Left ventricle myocardium inferior (tissue), 1 donor: Measurements from ENCODE around the gene LRRC3C. TPM values are rescaled to one million over a fixed set of nuclear protein-coding genes. Genes with fewer than 3 reads are reported as not detected.

Source experiments
- DNase-seq: peaks from one replicate; pipeline ENCODE4 v3.0.0-alpha.2; 2020
- H3K27ac ChIP-seq: fragments of 200-600 bp; replicated peaks from 2 replicates; pipeline ENCODE4 v1.8.0; 2021
- H3K27me3 ChIP-seq: fragments of 200-600 bp; 2 replicates; pipeline ENCODE4 v1.8.0; 2021; ENCODE audit warnings: low read depth
- H3K36me3 ChIP-seq: fragments of 200-600 bp; 2 replicates; pipeline ENCODE4 v1.8.0; 2021
- H3K4me1 ChIP-seq: fragments of 200-600 bp; 2 replicates; pipeline ENCODE4 v1.8.0; 2021
- H3K4me3 ChIP-seq: fragments of 200-600 bp; 2 replicates; pipeline ENCODE4 v1.8.0; 2021; ENCODE audit warnings: mild to moderate bottlenecking, moderate library complexity
- H3K9me3 ChIP-seq: fragments of 200-600 bp; replicated peaks from 2 replicates; pipeline ENCODE4 v1.8.0; 2021
- CTCF ChIP-seq: fragments of 200-600 bp; IDR thresholded peaks from 2 replicates; pipeline ENCODE4 v1.8.0; 2021; ENCODE audit warnings: antibody characterized with exemption, mild to moderate bottlenecking, borderline replicate concordance
- intact Hi-C: fragments of 100-400 bp; cut with micrococcal nuclease; formaldehyde crosslinking; loops from one replicate; pipeline ENCODE4 v1.11.0; 2022
- total RNA-seq: library from RNA; stranded (reverse); fragmentation: NEBNext Ultra II Directional; extraction: Animal tissue kit (Norgen Biotek cat#: 25700); gene quantifications from one replicate; pipeline ENCODE4 v1.2.1, GENCODE V29; 2021
- donor health status: DM: no; HTN: yes; CAD: no; lungs with severe emphysema.

The LRRC3C gene
- total RNA-seq, 1 donor from 2014 or later: not detected

GRCh38 chr17:39937447-39937846 is 9.9 kb downstream of the LRRC3C start:
- no peak for DNase-seq
- Histone ChIP-seq H3K4me3 (no peak overlapping the region), H3K9me3 (no peaks in the 10 kb centered on the region), H3K27ac (no peak overlapping the region), H3K27me3 (no peaks in the 10 kb centered on the region), H3K36me3 (no peaks in the 10 kb centered on the region), H3K4me1 (peaks cover 43% of the 10 kb centered on the region)
- intact Hi-C loops: no loop called here
- TF ChIP-seq CTCF: no peak

DNA sequence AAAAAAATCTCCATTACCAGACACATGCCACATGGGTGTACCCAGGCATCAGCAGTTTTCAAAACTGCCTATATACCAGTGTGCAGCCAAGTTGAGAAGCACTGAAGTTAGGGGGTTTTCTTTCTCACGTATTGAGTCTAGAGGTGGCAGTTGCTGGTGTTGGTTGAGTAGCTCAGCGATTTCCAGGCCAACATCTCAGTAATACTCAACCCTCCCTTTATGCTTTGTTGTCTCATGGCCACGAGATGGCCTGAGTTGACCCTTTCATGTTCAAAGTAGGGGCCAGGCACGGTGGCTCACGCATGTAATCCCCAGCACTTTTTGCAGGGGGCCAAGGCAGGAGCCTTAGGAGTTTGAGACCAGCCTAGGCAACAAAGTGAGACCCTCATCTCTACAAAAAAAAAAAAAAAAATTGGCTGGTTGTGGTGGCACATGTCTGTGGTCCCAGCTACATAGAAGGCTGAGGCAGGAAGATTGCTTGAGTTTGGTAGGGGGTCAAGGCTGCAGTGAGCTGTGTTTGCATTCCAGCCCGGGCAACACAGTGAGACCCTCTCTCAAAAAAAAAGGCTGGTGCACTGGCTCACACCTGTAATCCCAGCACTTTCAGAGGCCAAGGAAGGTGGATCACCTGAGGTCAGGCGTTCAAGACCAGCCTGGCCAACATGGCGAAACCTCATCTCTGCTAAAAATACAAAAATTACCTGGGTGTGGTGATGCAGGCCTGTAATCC is 10.8 kb downstream of the LRRC3C start:
- Histone ChIP-seq H3K27ac (no peak overlapping the region), H3K9me3 (no peaks in the 10 kb centered on the region), H3K4me1 (peaks cover 42% of the 10 kb centered on the region), H3K4me3 (no peak overlapping the region), H3K27me3 (no peaks in the 10 kb centered on the region), H3K36me3 (no peaks in the 10 kb centered on the region)
- intact Hi-C loops: no loop called here
- no peak for DNase-seq
- no peak for TF ChIP-seq CTCF

GRCh38 chr17:39939106-39939505 is 11.6 kb downstream of the LRRC3C start:
- TF ChIP-seq CTCF: no peak
- intact Hi-C loops: no loop called here
- Histone ChIP-seq H3K27ac (peak overlapping the region; percentile 64), H3K36me3 (no peaks in the 10 kb centered on the region), H3K4me1 (peaks cover 38% of the 10 kb centered on the region), H3K9me3 (no peaks in the 10 kb centered on the region), H3K27me3 (peaks cover 5% of the 10 kb centered on the region), H3K4me3 (no peak overlapping the region)
- no peak for DNase-seq

DNA sequence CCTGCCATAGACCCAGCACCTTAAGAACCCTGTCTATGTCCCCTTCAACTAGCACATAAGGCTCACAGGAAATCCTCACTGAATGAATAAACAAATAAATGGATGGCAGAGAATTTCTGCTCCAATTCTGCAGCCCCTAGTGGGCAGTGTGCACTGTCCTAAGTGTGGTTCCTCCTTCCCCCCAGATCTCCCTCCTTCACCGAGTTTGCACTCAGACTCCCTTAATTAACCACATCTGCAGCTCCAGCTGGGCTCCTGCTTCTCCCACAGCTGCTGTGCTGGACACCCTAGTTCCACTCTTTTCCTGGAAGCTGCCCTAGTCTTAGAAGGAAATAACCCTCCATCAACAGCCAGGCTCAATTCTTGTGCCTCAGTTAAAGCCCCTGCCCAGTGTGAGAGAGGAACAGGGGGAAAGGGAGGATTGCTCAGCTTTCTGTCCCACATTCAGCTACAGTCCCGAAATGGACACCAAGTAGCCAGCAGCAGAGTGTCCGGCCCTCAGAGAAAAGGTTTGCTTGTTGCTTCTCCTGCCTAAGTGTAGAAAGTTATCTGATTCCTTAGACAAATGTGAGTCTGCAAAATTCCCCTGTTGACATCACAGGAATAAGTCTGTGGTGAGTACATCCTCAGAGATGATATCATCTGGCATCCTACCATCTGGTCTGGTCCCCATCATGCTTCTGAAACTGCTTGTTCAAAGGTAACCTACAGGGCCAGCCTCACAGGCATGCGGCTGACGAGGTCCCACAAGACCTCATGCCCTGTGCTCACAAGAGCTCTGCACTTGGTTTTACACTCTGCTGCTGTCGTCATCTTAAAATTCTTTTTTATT is 12.3 kb downstream of the LRRC3C start:
- Histone ChIP-seq H3K27ac (peak overlapping the region; percentile 64), H3K27me3 (peaks cover 5% of the 10 kb centered on the region), H3K9me3 (no peaks in the 10 kb centered on the region), H3K4me1 (peaks cover 32% of the 10 kb centered on the region), H3K36me3 (no peaks in the 10 kb centered on the region), H3K4me3 (no peak overlapping the region)
- intact Hi-C loops: no loop called here
- peak; percentile 45 for TF ChIP-seq CTCF
- no peak for DNase-seq

DNA sequence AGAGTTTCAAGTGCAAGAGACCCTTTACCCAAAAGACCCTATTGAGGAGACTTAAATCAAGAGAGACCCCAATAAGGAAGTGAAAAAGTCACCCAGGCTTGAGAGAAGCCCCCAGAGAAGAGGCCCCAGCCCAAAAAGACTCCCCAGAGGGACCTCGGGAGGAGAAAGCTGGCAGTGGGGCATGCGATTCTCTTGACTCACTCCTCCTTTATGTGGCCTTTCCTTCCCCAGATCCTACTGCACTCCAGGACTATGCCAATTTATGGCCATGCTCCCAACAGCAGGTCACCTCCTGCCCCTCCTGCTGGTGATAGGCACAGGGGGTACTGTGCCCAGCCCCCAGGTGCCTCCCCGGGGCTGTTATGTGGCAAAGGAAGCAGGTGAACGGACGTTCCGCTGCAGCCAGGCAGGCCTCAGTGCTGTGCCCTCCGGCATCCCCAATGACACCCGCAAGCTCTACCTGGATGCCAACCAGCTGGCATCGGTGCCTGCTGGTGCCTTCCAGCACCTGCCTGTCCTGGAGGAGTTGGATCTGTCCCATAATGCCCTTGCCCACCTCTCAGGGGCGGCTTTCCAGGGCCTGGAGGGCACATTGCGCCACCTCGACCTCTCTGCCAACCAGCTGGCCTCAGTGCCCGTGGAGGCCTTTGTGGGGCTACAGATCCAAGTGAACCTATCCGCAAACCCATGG is 16.3 kb downstream of the LRRC3C start:
- H3K9me3 ChIP-seq: no peaks in the 10 kb centered on the region
- H3K27me3 ChIP-seq: peaks cover 5% of the 10 kb centered on the region
- H3K4me1 ChIP-seq: peaks cover 18% of the 10 kb centered on the region
- H3K36me3 ChIP-seq: no peaks in the 10 kb centered on the region
- DNase-seq: no peak
- intact Hi-C loops: no loop called here
- TF ChIP-seq CTCF: no peak
- H3K4me3 ChIP-seq: no peak overlapping the region
- no peak overlapping the region for H3K27ac ChIP-seq
